Muscle of arm (tissue), 12 donors: ENCODE measurements around the gene PLOD1. TPM values are rescaled to one million over a fixed set of nuclear protein-coding genes. Genes with fewer than 3 reads are reported as not detected.
"Not testable (repeated sequence)": the region's sequence is repeated elsewhere in the genome, so short reads cannot be mapped to it uniquely, and the experiment has no call there.

Source experiments
- DNase-seq: peaks from one replicate; pipeline ENCODE4 v3.0.0-alpha.2; 2013
- polyA plus RNA-seq, 12 donors: library from polyadenylated mRNA; unstranded; fragments of 120-200 nt; gene quantifications; one replicate each; pipeline ENCODE4 v1.2.1, GENCODE V29; 2013; ENCODE audit not compliant: insufficient read length in 12 of 12

PLOD1 gene
- polyA plus RNA-seq, 12 donors, result 89.9 to 196 (median 146) TPM; not detected in 1

- no peak for DNase-seq
These were observed 518 bp downstream of the PLOD1 start for GRCh38 chr1:11935057-11935412.

DNA sequence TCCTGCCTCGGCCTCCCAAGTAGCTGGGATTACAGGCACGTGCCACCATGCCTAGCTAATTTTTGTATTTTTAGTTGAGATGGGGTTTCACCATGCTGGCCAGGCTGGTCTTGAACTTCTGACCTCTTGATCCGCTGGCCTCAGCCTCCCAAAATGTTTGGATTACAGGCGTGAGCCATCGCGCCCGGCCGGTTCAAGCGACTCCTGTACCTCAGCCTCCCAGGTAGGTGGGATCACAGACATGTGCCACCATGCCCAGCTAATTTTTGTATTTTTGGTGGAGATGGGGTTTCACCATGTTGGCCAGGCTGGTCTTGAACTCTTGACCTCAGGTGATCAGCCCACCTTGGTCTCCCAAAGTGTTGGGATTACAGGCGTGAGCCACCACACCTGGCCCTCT lies 1.2 kb downstream of the PLOD1 start:
- not testable (repeated sequence) for DNase-seq

DNA sequence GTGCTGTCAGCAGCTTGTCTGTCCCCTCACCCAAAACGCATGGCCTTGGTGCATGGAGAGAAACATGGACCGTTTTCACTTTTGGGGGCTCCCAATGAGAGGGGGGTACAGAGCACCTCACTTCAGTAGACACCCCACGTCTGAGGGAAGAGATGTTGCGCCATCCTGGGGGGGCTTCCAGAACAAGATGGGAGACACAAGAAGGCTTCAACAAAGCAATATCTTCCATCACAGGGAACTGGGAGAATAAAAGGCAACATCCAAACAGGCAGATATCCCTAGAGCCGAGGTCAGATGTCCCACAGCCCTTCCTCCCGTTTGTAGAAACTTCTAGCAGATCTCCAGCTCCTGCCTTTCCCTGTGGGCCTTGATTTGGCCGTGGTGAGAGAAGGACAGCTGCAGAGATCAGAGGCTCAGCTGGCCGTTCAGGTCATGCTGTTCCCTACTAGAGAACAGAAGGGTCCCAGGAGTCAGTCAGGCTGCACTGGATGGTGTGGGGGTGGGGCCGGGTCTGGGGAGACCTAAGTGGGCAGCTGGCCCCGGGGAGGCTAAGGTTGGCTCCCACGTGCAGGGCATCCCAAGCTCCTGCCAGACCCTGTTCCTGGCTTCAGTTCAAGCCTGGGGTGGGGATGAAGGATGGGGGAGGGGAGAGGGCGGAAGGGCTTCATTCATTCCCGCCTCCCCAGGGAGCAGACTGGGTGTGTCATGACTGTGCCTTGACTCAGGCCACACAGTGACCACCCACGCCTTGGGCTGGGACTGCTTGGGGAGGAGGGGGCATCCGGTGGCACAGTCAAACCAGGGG lies 4.4 kb downstream of the PLOD1 start:
- DNase-seq, result peak; percentile 40

DNA sequence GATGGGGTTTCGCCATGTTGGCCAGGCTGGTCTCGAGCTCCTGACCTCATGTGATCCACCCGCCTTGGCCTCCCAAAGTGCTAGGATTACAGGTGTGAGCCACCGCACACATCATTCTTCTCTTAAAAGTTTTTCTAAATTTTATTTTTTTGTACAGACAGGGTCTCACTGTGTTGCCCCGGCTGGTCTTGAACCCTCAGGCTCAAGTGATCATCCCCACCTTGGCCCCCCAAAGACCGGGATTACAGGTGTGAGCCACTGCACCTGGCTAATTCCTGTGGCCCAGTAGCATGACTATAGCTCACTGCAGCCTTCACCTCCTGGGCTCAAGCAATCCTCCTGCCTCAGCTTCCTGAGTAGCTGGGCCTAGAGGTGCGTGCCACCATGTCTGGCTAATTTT lies 5.3 kb downstream of the PLOD1 start:
- DNase-seq, result not testable (repeated sequence)

DNA sequence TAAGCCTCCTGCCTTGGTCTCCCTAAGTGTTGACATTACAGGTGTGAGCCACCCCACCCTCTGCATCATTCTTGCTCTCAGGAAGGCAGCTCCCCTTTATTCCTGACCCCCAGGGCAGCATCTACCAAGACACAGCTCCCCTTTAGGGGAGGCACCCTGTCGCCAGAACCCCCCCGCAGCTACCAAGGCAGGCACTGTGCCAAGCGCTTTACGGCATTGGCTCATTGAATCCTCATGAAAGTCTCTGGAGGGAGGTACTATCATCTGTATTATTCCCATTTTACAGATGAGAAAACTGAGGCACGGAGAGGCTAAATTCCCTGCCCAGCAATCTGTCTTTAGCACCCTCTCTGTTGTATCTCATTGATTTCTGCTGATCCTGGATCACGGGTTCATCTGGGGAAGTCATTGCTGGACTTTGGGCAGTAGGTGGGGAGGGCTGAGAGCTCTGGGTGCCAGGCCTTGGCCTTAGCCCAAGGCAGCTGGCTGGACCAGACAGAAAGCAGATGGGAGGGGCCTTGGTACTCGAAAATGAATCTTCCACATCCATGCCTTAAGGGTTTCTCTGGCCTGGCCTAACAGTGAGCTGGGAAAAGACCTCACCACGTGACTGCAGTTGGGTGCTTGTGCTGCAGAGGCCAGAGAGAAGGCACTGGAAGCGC lies 5.9 kb downstream of the PLOD1 start:
- DNase-seq, result peak; percentile 61

GRCh38 chr1:11942280-11942679 lies 7.8 kb downstream of the PLOD1 start:
- DNase-seq, result no peak

GRCh38 chr1:11943619-11944018 lies 9.1 kb downstream of the PLOD1 start:
- no peak for DNase-seq

DNA sequence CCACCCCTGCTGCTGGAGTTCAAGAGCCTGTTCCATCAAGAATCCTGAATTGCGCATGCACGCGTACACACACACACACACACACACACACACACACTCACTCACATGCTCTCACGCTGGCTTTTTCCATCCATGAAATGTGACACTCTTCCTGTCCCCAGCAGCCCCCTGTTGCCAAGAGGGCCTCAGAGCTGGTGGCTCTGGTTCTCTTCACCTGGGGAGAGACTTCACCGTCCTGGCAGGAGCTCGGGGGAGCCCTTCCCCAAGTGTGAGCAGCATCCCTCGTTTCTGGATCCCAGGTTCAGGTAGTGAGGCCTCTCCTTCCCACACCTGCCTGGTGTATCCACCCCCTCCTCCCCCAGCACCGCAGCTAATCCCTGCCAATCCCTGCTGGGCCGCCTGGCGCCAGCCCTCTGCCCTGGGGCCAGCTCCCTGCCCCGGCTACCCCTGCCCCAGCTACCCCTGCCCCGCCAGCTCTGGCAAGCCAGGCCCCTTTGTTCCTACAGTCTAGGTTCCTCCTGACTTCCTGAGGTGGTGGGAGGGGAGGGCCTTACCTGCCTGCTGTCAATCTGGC lies 9.9 kb downstream of the PLOD1 start:
- peak; percentile 55 for DNase-seq

DNA sequence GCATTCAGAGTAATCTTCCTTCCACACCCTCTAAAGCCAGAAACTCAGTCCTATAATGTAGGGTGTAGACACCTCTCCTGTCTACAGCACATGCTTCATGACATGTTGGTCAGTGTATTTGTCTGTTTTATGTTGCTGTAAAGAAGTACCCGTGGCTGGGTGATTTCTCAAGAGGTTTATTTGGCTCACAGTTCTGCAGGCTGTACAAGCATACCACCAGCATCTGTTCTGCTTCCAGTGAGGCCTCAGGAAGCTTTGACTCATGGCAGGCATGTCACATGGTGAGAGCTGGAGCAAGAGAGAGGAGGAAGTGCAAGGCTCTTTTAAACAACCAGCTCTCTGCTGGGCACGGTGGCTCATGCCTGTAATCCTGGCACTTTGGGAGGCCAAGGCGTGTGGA lies 12.1 kb downstream of the PLOD1 start:
- no peak for DNase-seq

DNA sequence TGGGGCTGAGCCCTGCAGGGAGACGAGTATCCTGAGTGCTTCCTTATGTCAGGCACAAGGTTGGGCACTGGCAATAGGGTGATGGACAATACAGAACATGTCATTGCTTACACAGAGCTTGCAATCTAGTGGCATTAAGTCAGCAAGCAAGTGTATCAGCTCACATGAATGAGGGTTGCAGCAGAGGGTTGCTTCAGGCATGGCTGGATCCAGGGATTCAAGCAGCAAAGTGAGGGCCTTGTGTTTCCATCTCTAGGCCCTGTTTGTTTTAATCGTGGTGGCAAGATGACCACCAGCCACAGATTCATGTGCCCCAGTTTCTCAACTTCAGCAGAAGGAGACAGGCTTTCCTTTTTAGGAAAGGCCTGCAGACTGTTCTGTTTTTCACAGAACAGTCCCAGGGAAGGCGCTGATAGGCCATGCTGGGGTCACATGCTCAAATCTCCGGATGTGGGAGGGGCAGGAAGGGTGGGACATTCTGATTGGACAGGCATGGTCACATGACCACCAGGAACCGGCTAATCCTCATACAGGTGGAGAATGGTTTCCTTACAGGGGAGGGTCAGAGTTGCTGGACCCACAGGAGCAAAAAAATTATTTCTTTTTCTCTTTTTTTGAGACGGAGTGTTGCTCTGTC lies 14.4 kb downstream of the PLOD1 start:
- no peak for DNase-seq

DNA sequence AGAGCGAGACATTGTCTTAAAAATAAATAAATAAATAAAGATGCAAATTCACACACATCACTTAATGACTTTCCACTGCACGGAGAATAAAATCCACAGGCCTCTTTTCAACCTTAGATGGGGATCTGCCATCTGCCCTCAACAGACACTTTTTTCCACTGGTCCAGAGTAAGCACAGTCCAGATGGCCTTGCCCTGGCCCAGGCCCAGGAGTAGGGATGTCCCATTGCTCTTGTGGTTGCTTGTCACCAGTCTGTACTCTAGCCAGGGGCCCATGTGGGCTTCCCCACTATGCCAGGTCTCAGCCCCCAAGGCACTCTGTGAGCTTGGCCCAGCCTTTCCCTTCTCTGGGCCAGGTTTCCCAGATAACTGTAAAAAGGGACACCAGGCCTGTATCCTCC lies 17.4 kb downstream of the PLOD1 start:
- no peak for DNase-seq

- no peak for DNase-seq
These were observed 18.1 kb downstream of the PLOD1 start for GRCh38 chr1:11952455-11953109.

- DNase-seq, result no peak
These were observed 20.7 kb downstream of the PLOD1 start for GRCh38 chr1:11955221-11955620.

- no peak for DNase-seq
These were observed 22.9 kb downstream of the PLOD1 start for GRCh38 chr1:11957398-11957797.

GRCh38 chr1:11957897-11958296 lies 23.4 kb downstream of the PLOD1 start:
- no peak for DNase-seq

- no peak for DNase-seq
These were observed 25.8 kb downstream of the PLOD1 start for GRCh38 chr1:11960276-11960675.

- no peak for DNase-seq
These were observed 26.2 kb downstream of the PLOD1 start for GRCh38 chr1:11960715-11961114.

- DNase-seq, result no peak
These were observed 26.7 kb downstream of the PLOD1 start for GRCh38 chr1:11961230-11961629.

DNA sequence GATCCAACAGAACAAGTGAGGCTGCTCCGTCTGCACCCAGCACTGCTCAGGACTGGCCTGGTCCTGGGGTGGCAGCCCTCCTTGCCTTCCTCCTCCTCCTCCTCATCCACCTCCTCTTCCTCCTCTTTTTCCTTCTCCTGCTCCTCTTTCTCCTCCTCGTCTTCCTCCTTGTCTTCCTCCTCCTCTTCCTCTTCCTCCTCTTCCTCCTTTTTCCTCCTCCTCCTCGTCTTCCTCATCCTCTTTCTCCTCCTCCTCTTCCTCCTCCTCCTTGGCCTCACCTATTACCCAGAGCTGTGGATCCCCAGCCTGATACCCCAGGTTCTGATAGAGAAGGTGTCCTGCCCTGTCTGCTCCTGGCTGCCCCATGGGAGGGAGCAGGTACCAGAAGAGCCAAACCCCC lies 29.1 kb downstream of the PLOD1 start:
- no peak for DNase-seq

- DNase-seq, result no peak
These were observed 30.1 kb downstream of the PLOD1 start for GRCh38 chr1:11964656-11965055.

- no peak for DNase-seq
These were observed 32.6 kb downstream of the PLOD1 start for GRCh38 chr1:11967028-11967547.
